ENCODE data around the gene SNX14. TPM values are rescaled to one million over a fixed set of nuclear protein-coding genes. Genes with fewer than 3 reads are reported as not detected.
"Not testable (repeated sequence)": the region's sequence is repeated elsewhere in the genome, so short reads cannot be mapped to it uniquely, and the experiment has no call there.

Gene SNX14
- total and polyA plus RNA-seq, 5 donors from 2014 or later, result 46.1 to 63.2 (median 51.8) TPM

DNA sequence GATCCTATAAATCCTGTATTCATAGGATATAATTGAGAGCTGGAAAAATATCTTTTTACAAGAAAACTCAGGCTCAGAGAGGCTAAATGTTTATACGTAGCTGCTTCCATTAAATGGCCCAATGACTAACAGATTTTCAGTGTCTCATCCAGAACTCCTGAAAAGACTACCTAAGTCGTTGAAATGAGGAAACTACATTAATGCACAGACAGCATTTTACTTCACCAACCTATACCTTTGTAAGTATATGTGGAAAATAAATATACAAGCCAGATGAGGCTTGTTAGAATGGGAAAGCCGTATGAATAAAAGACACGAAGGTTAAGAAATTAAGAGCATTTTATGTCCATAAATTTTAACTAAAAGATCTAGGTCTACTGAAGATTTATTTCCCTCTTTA is 8.4 kb upstream of the SNX14 start:
- no peaks in the 10 kb centered on the region for H3K36me3 Mint-ChIP-seq
- H3K4me1 Mint-ChIP-seq, result peaks cover 0 to 13% (median 4%) of the 10 kb centered on the region in 4 donors
- DNase-seq (no peak), ATAC-seq (ENCODE audit: low read depth in 2 of 2) (no peak)
- H3K9me3 Mint-ChIP-seq, result no peaks in the 10 kb centered on the region
- no peak overlapping the region for H3K27ac ChIP-seq (ENCODE audit: insufficient read depth, low read length, poor library complexity, severe bottlenecking)
- no peak overlapping the region for H3K4me3 ChIP-seq (ENCODE audit: low read depth, low read length)
- no peaks in the 10 kb centered on the region for H3K27me3 ChIP-seq (ENCODE audit: control insufficient read depth, insufficient read depth, low read length)
- no peaks in the 10 kb centered on the region for H3K9me3 ChIP-seq (ENCODE audit: control insufficient read depth in 2 of 2, low read length in 2 of 2)
- H3K36me3 ChIP-seq (ENCODE audit: control insufficient read depth, insufficient read depth, low read length), result peaks cover 2% of the 10 kb centered on the region
- no peaks in the 10 kb centered on the region for H3K27me3 Mint-ChIP-seq
- no peaks in the 10 kb centered on the region for H3K4me1 ChIP-seq (ENCODE audit: control insufficient read depth, insufficient read depth, low read length, poor library complexity, severe bottlenecking)
- H3K27ac Mint-ChIP-seq, result no peak overlapping the region
- H3K4me3 Mint-ChIP-seq, result no peak overlapping the region

- Histone ChIP-seq H3K4me3 (ENCODE audit: low read depth, low read length) (no peak overlapping the region), H3K27me3 (ENCODE audit: control insufficient read depth, insufficient read depth, low read length) (no peaks in the 10 kb centered on the region), H3K27ac (ENCODE audit: insufficient read depth, low read length, poor library complexity, severe bottlenecking) (no peak overlapping the region), H3K4me1 (ENCODE audit: control insufficient read depth, insufficient read depth, low read length, poor library complexity, severe bottlenecking) (no peaks in the 10 kb centered on the region), H3K9me3 (ENCODE audit: control insufficient read depth in 2 of 2, low read length in 2 of 2) (no peaks in the 10 kb centered on the region), H3K36me3 (ENCODE audit: control insufficient read depth, insufficient read depth, low read length) (no peaks in the 10 kb centered on the region)
- peaks cover 0 to 10% (median 4%) of the 10 kb centered on the region in 4 donors for H3K4me1 Mint-ChIP-seq
- no peak overlapping the region for H3K27ac Mint-ChIP-seq
- no peaks in the 10 kb centered on the region for H3K36me3 Mint-ChIP-seq
- DNase-seq, result no peak
- no peaks in the 10 kb centered on the region for H3K9me3 Mint-ChIP-seq
- peak overlapping the region in 1 of 4 donors; percentile 87 for H3K4me3 Mint-ChIP-seq
- H3K27me3 Mint-ChIP-seq, result no peaks in the 10 kb centered on the region
- ATAC-seq (ENCODE audit: low read depth in 2 of 2), result no peak
Observed at GRCh38 chr6:85600713-85601313, 7.2 kb upstream of the SNX14 start.

DNA sequence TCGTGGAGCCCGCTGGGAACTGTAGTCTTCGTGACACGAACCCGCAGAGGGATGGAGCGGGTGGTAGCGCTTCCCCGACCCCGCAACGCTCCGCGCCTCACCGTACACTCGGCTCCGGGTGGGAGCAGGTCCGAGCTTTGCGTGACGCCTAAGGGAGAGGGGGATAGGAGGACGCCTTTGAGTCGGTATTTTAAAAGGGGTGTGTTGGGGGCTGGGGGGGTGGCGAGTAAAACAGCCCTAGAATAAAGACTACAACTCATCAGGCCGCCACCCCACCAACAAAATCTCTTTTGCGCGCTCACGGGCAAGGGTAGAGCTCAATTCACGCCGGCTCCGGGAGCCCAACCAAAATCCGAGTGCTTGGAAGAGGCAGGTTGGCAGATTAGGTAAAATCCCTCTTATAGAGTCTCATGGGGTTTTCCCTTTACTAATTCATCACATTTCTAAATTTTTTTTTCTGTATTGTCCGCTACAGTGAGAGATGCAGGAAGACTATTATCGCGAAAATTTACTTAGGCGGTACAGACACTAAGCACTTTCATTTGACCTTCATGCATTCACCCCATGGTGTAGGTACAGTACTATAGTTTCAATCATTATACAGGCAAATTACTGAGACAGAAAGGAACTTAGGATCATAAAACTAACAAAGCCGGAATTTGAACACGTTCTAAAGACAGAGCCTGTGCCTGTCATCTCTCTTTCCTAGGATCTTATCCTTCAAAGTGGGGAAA is 706 bp upstream of the SNX14 start:
- peaks cover 20 to 50% (median 31%) of the 10 kb centered on the region in 4 donors for H3K4me1 Mint-ChIP-seq
- no peaks in the 10 kb centered on the region for H3K36me3 ChIP-seq (ENCODE audit: control insufficient read depth, insufficient read depth, low read length)
- H3K4me3 ChIP-seq (ENCODE audit: low read depth, low read length), result peak overlapping the region; percentile 81
- H3K36me3 Mint-ChIP-seq, result peaks cover 12% of the 10 kb centered on the region
- H3K4me1 ChIP-seq (ENCODE audit: control insufficient read depth, insufficient read depth, low read length, poor library complexity, severe bottlenecking), result peaks cover 17% of the 10 kb centered on the region
- DNase-seq, result no peak
- no peaks in the 10 kb centered on the region for H3K9me3 ChIP-seq (ENCODE audit: control insufficient read depth in 2 of 2, low read length in 2 of 2)
- H3K27me3 ChIP-seq (ENCODE audit: control insufficient read depth, insufficient read depth, low read length), result no peaks in the 10 kb centered on the region
- H3K27ac ChIP-seq (ENCODE audit: insufficient read depth, low read length, poor library complexity, severe bottlenecking), result peak overlapping the region; percentile 86
- H3K27me3 Mint-ChIP-seq, result no peaks in the 10 kb centered on the region
- H3K9me3 Mint-ChIP-seq, result peaks cover 0 to 2% (median 0%) of the 10 kb centered on the region in 7 donors
- peak overlapping the region; percentile 86 to 97 (median 94) for H3K4me3 Mint-ChIP-seq
- peak in 1 of 2 donors; percentile 1 for ATAC-seq (ENCODE audit: low read depth in 2 of 2)
- H3K27ac Mint-ChIP-seq, result peak overlapping the region; percentile 96 to 97 (median 97)

DNA sequence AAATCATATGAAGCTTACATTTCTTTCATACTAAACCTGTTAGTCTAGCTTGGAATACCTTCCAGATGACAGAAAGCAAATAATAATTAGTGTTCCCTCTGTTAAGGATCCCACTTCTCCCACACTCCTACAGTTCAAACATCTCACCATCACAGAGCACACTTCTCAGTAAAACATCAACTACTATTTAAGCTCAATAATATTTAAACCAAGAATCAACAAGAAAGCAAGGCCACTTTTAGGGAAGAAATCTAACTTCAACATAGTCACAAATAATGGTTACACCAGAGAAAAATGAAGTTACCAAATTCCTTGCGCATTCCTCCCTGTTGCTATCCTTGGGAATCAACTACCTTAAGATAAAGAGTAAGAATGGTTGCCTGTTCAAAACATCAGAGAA is 1.6 kb downstream of the SNX14 start:
- H3K36me3 ChIP-seq (ENCODE audit: control insufficient read depth, insufficient read depth, low read length), result no peaks in the 10 kb centered on the region
- H3K4me1 ChIP-seq (ENCODE audit: control insufficient read depth, insufficient read depth, low read length, poor library complexity, severe bottlenecking), result peaks cover 17% of the 10 kb centered on the region
- Mint-ChIP-seq H3K4me3 (peak overlapping the region; percentile 86 to 97 (median 94)), H3K36me3 (peaks cover 16% of the 10 kb centered on the region), H3K4me1 (peaks cover 26 to 65% (median 41%) of the 10 kb centered on the region in 4 donors), H3K27ac (peak overlapping the region in 2 of 3 donors; percentile 17 to 97), H3K9me3 (peaks cover 0 to 2% (median 0%) of the 10 kb centered on the region in 7 donors), H3K27me3 (no peaks in the 10 kb centered on the region)
- H3K27me3 ChIP-seq (ENCODE audit: control insufficient read depth, insufficient read depth, low read length), result no peaks in the 10 kb centered on the region
- peak overlapping the region; percentile 35 for H3K4me3 ChIP-seq (ENCODE audit: low read depth, low read length)
- H3K9me3 ChIP-seq (ENCODE audit: control insufficient read depth in 2 of 2, low read length in 2 of 2), result no peaks in the 10 kb centered on the region
- ATAC-seq (ENCODE audit: low read depth in 2 of 2), result no peak
- DNase-seq, result no peak
- no peak overlapping the region for H3K27ac ChIP-seq (ENCODE audit: insufficient read depth, low read length, poor library complexity, severe bottlenecking)

DNA sequence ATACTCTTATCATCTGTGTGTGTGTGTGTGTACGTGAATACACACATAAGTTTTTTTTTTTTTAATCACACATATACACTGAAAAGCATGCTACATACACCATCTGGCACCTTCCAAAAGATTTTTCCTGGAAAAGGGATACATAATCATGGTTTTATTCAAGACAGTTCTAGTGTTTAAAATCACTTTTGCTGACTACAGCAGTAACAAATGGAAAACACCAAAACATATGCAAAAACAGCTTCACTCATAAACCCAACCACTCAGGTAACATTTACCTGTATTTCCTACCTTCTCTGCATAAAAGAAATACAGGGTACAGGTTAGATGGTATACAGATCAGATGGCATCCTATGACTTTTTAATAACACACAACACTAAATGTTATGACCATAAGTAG is 2.5 kb downstream of the SNX14 start:
- Mint-ChIP-seq H3K27me3 (no peaks in the 10 kb centered on the region), H3K4me3 (peak overlapping the region; percentile 43 to 96 (median 58)), H3K36me3 (peaks cover 18% of the 10 kb centered on the region), H3K27ac (no peak overlapping the region), H3K9me3 (peaks cover 0 to 2% (median 0%) of the 10 kb centered on the region in 7 donors), H3K4me1 (peaks cover 27 to 70% (median 45%) of the 10 kb centered on the region in 4 donors)
- no peaks in the 10 kb centered on the region for H3K36me3 ChIP-seq (ENCODE audit: control insufficient read depth, insufficient read depth, low read length)
- H3K4me1 ChIP-seq (ENCODE audit: control insufficient read depth, insufficient read depth, low read length, poor library complexity, severe bottlenecking), result peaks cover 17% of the 10 kb centered on the region
- no peak for DNase-seq
- H3K27ac ChIP-seq (ENCODE audit: insufficient read depth, low read length, poor library complexity, severe bottlenecking), result no peak overlapping the region
- H3K9me3 ChIP-seq (ENCODE audit: control insufficient read depth in 2 of 2, low read length in 2 of 2), result no peaks in the 10 kb centered on the region
- H3K4me3 ChIP-seq (ENCODE audit: low read depth, low read length), result no peak overlapping the region
- no peaks in the 10 kb centered on the region for H3K27me3 ChIP-seq (ENCODE audit: control insufficient read depth, insufficient read depth, low read length)
- no peak for ATAC-seq (ENCODE audit: low read depth in 2 of 2)

- Mint-ChIP-seq H3K9me3 (peaks cover 2 to 38% (median 11%) of the 10 kb centered on the region in 7 donors), H3K4me1 (peaks cover 42 to 70% (median 52%) of the 10 kb centered on the region in 4 donors), H3K27ac (peak overlapping the region in 1 of 3 donors; percentile 72), H3K4me3 (peak overlapping the region in 1 of 4 donors; percentile 72), H3K36me3 (peaks cover 56% of the 10 kb centered on the region), H3K27me3 (no peaks in the 10 kb centered on the region)
- no peaks in the 10 kb centered on the region for H3K27me3 ChIP-seq (ENCODE audit: control insufficient read depth, insufficient read depth, low read length)
- no peak overlapping the region for H3K4me3 ChIP-seq (ENCODE audit: low read depth, low read length)
- H3K9me3 ChIP-seq (ENCODE audit: control insufficient read depth in 2 of 2, low read length in 2 of 2), result peaks cover 8 to 14% of the 10 kb centered on the region in 2 experiments
- no peaks in the 10 kb centered on the region for H3K36me3 ChIP-seq (ENCODE audit: control insufficient read depth, insufficient read depth, low read length)
- DNase-seq, result no peak
- no peak overlapping the region for H3K27ac ChIP-seq (ENCODE audit: insufficient read depth, low read length, poor library complexity, severe bottlenecking)
- H3K4me1 ChIP-seq (ENCODE audit: control insufficient read depth, insufficient read depth, low read length, poor library complexity, severe bottlenecking), result no peaks in the 10 kb centered on the region
- ATAC-seq (ENCODE audit: low read depth in 2 of 2), result no peak
Observed at GRCh38 chr6:85585741-85586140, 7.9 kb downstream of the SNX14 start.

DNA sequence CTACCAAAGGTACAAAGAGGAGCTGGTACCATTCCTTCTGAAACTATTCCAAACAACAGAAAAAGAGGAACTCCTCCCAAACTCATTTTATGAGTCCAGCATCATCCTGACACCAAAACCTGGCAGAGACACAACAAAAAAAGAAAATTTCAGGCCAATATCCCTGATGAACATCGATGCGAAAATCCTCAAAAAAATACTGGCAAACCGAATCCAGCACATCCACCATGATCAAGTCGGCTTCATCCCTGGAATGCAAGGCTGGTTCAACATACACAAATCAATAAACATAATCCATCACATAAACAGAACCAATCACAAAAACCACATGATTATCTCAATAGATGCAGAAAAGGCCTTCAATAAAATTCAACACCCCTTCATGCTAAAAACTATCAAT is 10.8 kb downstream of the SNX14 start:
- not testable (repeated sequence) for H3K4me1 ChIP-seq (ENCODE audit: control insufficient read depth, insufficient read depth, low read length, poor library complexity, severe bottlenecking); H3K4me3 ChIP-seq (ENCODE audit: low read depth, low read length); H3K27ac Mint-ChIP-seq; DNase-seq; H3K27me3 Mint-ChIP-seq; ATAC-seq (ENCODE audit: low read depth in 2 of 2); H3K27me3 ChIP-seq (ENCODE audit: control insufficient read depth, insufficient read depth, low read length); H3K4me3 Mint-ChIP-seq; H3K27ac ChIP-seq (ENCODE audit: insufficient read depth, low read length, poor library complexity, severe bottlenecking); H3K36me3 ChIP-seq (ENCODE audit: control insufficient read depth, insufficient read depth, low read length)
- Mint-ChIP-seq H3K36me3 (peaks cover 46% of the 10 kb centered on the region), H3K4me1 (peaks cover 28 to 62% (median 42%) of the 10 kb centered on the region in 4 donors), H3K9me3 (peaks cover 1 to 38% (median 14%) of the 10 kb centered on the region in 7 donors)
- peaks cover 8 to 14% of the 10 kb centered on the region in 2 experiments for H3K9me3 ChIP-seq (ENCODE audit: control insufficient read depth in 2 of 2, low read length in 2 of 2)

Measured in CD4-positive, CD25-positive, alpha-beta regulatory T cell (primary cell).